Esophagus squamous epithelium (tissue), 5 donors: ENCODE results near the gene ECE1. TPM values are rescaled to one million over a fixed set of nuclear protein-coding genes. Genes with fewer than 3 reads are reported as not detected.
A peak's percentile ranks its signal among the peaks of the same experiment; 100 is the strongest.

ENCODE experiments used
- DNase-seq: peaks from one replicate; lab custom pipeline; 2025; lab: John Stamatoyannopoulos, UW
- H3K27ac ChIP-seq, 4 donors: fragments of 200-600 bp; sonication (generic); one replicate each; pipeline ENCODE4 v1.5.1; 2016 to 2019; ENCODE audit warnings: mild to moderate bottlenecking in 1 of 4
- H3K27me3 ChIP-seq, 4 donors: fragments of 200-600 bp; sonication (generic); 1 replicate in 3 of 4; 2 replicates in 1 of 4; pipeline versions ENCODE4 v1.5.1 to v1.6.0; 2017 to 2021; ENCODE audit warnings: antibody characterized with exemption in 1 of 4
- H3K36me3 ChIP-seq, 3 donors: fragments of 200-600 bp; sonication (generic); one replicate each; pipeline ENCODE4 v1.5.1; 2016 to 2019
- H3K4me1 ChIP-seq, 3 donors: fragments of 200-600 bp; sonication (generic); one replicate each; pipeline ENCODE4 v1.5.1; 2017 to 2019
- H3K4me3 ChIP-seq, 4 donors: fragments of 200-600 bp; sonication (generic); 1 replicate in 3 of 4; 2 replicates in 1 of 4; pipeline ENCODE4 v1.5.1; 2016 to 2019; ENCODE audit warnings: mild to moderate bottlenecking in 2 of 4, moderate library complexity in 1 of 4
- H3K9me3 ChIP-seq, 3 donors: fragments of 200-600 bp; sonication (generic); one replicate each; pipeline ENCODE4 v1.5.1; 2016 to 2019
- POLR2A ChIP-seq, 4 donors: fragments of 450-650 bp; IDR thresholded peaks; one replicate each; pipeline ENCODE4 v1.6.1; 2017; ENCODE audit warnings: antibody characterized with exemption in 4 of 4, mild to moderate bottlenecking in 4 of 4, moderate library complexity in 3 of 4
- WGBS, 2 donors: methylation state at CpG; one replicate each; pipeline ENCODE4 v1.1.5; 2018; 5-methylcytosine and 5-hydroxymethylcytosine counted together
- intact Hi-C: fragments of 100-400 bp; cut with DNase I; formaldehyde crosslinking; loops from one replicate; pipeline ENCODE4 v1.15.0; 2022
- total RNA-seq, 4 donors: library from RNA; depleted of rRNA; stranded (reverse); fragments of >200 nt; gene quantifications; one replicate each; pipeline ENCODE4 v1.1.0, GENCODE V29; 2016
- TF ChIP-seq, protein P1 (sequence below), 6 experiments: fragments of 450-650 bp in 4 of 6; fragments of 200-600 bp in 2 of 6; sonication (generic) in 2 of 6; IDR thresholded peaks; one replicate each; pipeline ENCODE4 v1.5.1; 2016 to 2019; ENCODE audit warnings: antibody characterized with exemption in 6 of 6, mild to moderate bottlenecking in 4 of 6, moderate library complexity in 4 of 6
- donor health status: DM: yes; HTN: yes; CAD: no.

ECE1 gene
- total RNA-seq, 4 donors from 2014 or later: 11.3 to 42.2 (median 24.1) TPM

DNA sequence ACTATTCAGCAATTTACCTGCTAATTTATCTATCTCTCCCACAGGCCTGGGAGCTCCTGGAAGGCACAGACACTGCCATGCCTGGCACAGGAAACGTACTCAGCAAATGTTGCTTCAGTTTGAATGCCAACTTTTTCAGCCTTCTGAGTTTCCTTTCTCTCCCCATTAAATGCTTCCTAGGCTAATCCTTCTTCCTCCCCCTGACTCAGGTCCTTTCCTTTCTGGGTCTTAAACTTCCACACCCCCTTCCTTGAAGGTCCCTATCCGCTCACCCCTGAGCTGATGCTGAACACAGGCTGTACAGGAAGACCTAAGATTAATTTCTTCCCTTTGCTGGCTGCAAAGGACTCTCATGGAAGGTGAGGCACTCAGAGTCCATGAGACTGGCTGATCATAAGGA lies 40.3 kb upstream of the ECE1 start:
- 69 to 88% methylated on average over 2 of the region's 2 CpGs for WGBS, 2 donors

DNA sequence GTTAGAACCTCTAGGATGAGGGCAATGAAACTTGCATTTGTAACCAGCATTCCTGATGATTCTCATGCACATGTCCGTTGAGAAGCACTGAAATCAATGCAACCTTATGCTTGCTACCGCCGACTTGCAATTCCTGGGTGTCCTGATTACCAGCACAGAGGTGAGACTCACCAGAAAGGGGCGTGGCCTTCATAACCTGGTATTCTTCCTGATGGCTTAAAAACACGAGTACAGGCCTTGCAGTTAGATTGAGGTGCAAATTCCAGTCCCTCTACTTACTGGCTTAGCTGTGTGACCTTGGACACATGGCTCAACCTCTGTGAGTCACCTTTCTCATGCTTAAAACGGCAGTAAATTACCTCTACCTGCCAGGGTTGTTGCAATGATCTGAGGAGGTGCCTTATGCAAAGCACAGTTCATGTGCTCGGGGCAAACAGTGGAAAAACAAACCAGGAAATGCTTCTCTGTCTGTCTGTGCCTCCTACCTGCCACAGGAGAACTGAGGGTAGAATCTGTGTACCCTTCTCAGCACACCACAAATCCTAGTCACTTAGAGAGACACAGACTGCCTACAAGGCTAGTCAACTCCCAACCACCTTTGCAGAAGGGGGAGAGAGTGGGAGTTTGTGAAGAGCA lies 39.1 kb upstream of the ECE1 start:
- DNase-seq: no peak
- Histone ChIP-seq H3K27ac (peak overlapping the region; percentile 54 to 80 (median 76)), H3K27me3 (no peaks in the 10 kb centered on the region), H3K9me3 (no peaks in the 10 kb centered on the region), H3K4me1 (peaks cover 44 to 100% (median 90%) of the 10 kb centered on the region in 3 donors), H3K36me3 (no peaks in the 10 kb centered on the region), H3K4me3 (no peak overlapping the region)
- TF ChIP-seq, protein P1, sequence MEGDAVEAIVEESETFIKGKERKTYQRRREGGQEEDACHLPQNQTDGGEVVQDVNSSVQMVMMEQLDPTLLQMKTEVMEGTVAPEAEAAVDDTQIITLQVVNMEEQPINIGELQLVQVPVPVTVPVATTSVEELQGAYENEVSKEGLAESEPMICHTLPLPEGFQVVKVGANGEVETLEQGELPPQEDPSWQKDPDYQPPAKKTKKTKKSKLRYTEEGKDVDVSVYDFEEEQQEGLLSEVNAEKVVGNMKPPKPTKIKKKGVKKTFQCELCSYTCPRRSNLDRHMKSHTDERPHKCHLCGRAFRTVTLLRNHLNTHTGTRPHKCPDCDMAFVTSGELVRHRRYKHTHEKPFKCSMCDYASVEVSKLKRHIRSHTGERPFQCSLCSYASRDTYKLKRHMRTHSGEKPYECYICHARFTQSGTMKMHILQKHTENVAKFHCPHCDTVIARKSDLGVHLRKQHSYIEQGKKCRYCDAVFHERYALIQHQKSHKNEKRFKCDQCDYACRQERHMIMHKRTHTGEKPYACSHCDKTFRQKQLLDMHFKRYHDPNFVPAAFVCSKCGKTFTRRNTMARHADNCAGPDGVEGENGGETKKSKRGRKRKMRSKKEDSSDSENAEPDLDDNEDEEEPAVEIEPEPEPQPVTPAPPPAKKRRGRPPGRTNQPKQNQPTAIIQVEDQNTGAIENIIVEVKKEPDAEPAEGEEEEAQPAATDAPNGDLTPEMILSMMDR (IDR thresholded peaks at IDR 0.05): peak in 1 of 6 experiments; percentile 28
- peak in 1 of 4 donors; percentile 5 for TF ChIP-seq POLR2A (IDR thresholded peaks at IDR 0.05)
- 44 to 57% methylated on average over 6 to 7 of the region's 7 CpGs for WGBS, 2 donors
- intact Hi-C loops: no loop called here

More for the DNA sequence above, 40.3 kb upstream of the ECE1 start:
- peaks cover 44 to 100% (median 90%) of the 10 kb centered on the region in 3 donors for H3K4me1 ChIP-seq
- no peak overlapping the region for H3K4me3 ChIP-seq
- intact Hi-C loops: no loop called here
- H3K27me3 ChIP-seq: no peaks in the 10 kb centered on the region
- no peaks in the 10 kb centered on the region for H3K36me3 ChIP-seq
- DNase-seq: no peak
- H3K27ac ChIP-seq: peak overlapping the region in 2 of 4 donors; percentile 16 to 80
- TF ChIP-seq, protein P1 (IDR thresholded peaks at IDR 0.05): no peak
- no peak for TF ChIP-seq POLR2A (IDR thresholded peaks at IDR 0.05)
- H3K9me3 ChIP-seq: no peaks in the 10 kb centered on the region

DNA sequence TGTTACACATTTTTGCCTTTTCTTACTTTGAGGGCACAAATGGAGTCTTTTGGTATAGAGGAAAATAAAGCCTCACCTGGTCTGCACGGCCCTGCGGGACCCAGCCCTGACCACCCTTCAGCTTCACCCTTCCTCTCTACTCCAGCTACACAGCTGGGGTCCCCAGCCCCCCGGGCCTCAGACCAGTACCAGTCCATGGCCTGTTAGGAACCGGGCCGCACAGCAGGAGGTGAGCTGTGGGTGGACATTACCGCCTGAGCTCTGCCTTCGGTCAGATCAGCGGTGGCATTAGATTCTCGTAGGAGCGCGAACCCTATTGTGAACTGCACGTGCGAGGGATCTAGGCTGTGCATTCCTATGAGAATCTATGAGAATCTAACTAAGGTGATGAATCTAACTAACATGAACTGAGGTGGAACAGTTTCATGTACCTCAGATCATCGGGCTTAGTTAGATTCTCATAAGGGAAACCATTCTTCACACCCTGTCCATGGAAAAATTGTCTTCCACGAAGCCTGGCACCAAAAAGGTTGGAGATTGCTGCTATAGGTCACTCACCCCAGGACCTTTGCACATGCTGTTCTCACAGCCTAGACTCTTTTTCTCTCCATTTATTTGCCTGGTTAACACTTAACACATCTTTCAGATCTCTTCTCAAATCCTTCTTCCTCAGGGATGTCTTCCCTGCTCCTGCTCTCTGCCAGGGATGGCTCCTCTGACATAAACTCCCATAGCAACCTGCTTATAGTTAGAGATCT lies 37.5 kb upstream of the ECE1 start:
- no peaks in the 10 kb centered on the region for H3K36me3 ChIP-seq
- no peak for DNase-seq
- peak overlapping the region; percentile 79 to 97 (median 86) for H3K27ac ChIP-seq
- H3K9me3 ChIP-seq: no peaks in the 10 kb centered on the region
- TF ChIP-seq POLR2A (IDR thresholded peaks at IDR 0.05): no peak
- TF ChIP-seq, protein P1 (IDR thresholded peaks at IDR 0.05): no peak
- intact Hi-C loops: no loop called here
- no peaks in the 10 kb centered on the region for H3K27me3 ChIP-seq
- WGBS, 2 donors: 88 to 97% methylated on average over 4 to 12 of the region's 15 CpGs
- peaks cover 55 to 100% (median 90%) of the 10 kb centered on the region in 3 donors for H3K4me1 ChIP-seq
- H3K4me3 ChIP-seq: no peak overlapping the region

DNA sequence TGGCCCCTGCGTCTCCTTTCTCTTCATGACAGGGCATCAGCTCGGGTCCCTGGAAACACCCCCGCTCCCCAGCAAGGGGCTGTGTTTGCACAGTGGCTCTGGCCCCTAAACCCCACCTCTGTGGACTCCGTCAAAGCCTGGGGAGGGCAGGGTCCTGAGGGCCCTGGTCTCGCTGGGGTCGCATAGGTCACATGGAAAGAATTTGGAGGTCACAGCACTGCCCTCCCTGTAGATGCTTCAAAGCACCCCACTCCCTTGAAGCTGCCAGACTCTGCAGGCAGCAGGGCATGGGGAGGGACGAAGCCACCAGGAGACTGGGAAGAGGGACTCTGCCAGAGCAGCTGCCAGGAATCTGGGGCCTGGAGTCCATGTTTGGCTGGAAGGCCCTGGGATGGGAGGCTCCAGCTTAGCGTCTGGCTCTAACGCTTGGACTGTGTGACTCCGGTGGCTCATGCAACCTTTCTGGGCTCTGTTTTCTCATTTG lies 36.6 kb upstream of the ECE1 start:
- 71 to 90% methylated on average over 2 to 3 of the region's 10 CpGs for WGBS, 2 donors
- H3K27me3 ChIP-seq: no peaks in the 10 kb centered on the region
- DNase-seq: no peak
- no peak overlapping the region for H3K4me3 ChIP-seq
- H3K9me3 ChIP-seq: no peaks in the 10 kb centered on the region
- no peaks in the 10 kb centered on the region for H3K36me3 ChIP-seq
- intact Hi-C loops: no loop called here
- peak overlapping the region; percentile 79 to 97 (median 86) for H3K27ac ChIP-seq
- TF ChIP-seq, protein P1 (IDR thresholded peaks at IDR 0.05): no peak
- TF ChIP-seq POLR2A (IDR thresholded peaks at IDR 0.05): no peak
- peaks cover 58 to 100% (median 93%) of the 10 kb centered on the region in 3 donors for H3K4me1 ChIP-seq
